ENCODE data around the gene MUC5AC. TPM values are rescaled to one million over a fixed set of nuclear protein-coding genes. Genes with fewer than 3 reads are reported as not detected.

The MUC5AC gene
- total and polyA plus RNA-seq, 11 donors: not detected

DNA sequence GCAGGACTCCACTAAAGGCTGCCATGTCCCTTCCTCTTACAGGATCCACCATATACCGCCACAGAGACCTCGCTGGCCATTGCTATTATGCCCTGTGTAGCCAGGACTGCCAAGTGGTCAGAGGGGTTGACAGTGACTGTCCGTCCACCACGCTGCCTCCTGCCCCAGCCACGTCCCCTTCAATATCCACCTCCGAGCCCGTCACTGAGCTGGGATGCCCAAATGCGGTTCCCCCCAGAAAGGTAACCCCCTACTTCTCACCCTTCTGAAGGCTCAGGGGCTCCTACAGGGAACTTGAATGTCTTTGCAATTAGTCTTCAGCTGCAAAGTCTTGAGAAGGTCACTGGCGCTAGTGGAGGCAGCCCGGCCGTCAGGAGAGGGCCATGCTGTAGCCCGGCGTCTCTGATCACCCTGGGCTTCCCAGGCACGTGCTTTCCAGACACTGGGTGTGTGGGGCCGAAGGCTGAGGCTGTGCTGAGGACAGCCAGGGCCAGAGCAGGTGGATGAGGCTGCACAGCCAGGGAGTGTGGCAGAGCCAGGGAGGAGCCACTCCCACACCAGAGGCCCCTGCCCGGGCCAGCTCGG is 35.1 kb downstream of the MUC5AC start:
- intact Hi-C loops (cut with DNase I): no loop called here
- 82 to 86% (median 85%) methylated on average over 13 to 17 of the region's 17 CpGs for whole genome bisulfite sequencing, 4 donors
- H3K4me3 ChIP-seq: no peak overlapping the region
- no peaks in the 10 kb centered on the region for H3K36me3 ChIP-seq
- no peak for TF ChIP-seq POLR2A (IDR thresholded peaks at IDR 0.05)
- TF ChIP-seq, protein P1, sequence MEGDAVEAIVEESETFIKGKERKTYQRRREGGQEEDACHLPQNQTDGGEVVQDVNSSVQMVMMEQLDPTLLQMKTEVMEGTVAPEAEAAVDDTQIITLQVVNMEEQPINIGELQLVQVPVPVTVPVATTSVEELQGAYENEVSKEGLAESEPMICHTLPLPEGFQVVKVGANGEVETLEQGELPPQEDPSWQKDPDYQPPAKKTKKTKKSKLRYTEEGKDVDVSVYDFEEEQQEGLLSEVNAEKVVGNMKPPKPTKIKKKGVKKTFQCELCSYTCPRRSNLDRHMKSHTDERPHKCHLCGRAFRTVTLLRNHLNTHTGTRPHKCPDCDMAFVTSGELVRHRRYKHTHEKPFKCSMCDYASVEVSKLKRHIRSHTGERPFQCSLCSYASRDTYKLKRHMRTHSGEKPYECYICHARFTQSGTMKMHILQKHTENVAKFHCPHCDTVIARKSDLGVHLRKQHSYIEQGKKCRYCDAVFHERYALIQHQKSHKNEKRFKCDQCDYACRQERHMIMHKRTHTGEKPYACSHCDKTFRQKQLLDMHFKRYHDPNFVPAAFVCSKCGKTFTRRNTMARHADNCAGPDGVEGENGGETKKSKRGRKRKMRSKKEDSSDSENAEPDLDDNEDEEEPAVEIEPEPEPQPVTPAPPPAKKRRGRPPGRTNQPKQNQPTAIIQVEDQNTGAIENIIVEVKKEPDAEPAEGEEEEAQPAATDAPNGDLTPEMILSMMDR (IDR thresholded peaks at IDR 0.05): no peak
- ATAC-seq: peak in 1 of 4 donors; percentile 17
- no peaks in the 10 kb centered on the region for H3K4me1 ChIP-seq
- no peaks in the 10 kb centered on the region for H3K9me3 ChIP-seq
- DNase-seq: peak in 1 of 5 donors; percentile 21
- H3K27me3 ChIP-seq: peaks cover 1 to 27% (median 7%) of the 10 kb centered on the region in 9 donors
- no peak overlapping the region for H3K27ac ChIP-seq

DNA sequence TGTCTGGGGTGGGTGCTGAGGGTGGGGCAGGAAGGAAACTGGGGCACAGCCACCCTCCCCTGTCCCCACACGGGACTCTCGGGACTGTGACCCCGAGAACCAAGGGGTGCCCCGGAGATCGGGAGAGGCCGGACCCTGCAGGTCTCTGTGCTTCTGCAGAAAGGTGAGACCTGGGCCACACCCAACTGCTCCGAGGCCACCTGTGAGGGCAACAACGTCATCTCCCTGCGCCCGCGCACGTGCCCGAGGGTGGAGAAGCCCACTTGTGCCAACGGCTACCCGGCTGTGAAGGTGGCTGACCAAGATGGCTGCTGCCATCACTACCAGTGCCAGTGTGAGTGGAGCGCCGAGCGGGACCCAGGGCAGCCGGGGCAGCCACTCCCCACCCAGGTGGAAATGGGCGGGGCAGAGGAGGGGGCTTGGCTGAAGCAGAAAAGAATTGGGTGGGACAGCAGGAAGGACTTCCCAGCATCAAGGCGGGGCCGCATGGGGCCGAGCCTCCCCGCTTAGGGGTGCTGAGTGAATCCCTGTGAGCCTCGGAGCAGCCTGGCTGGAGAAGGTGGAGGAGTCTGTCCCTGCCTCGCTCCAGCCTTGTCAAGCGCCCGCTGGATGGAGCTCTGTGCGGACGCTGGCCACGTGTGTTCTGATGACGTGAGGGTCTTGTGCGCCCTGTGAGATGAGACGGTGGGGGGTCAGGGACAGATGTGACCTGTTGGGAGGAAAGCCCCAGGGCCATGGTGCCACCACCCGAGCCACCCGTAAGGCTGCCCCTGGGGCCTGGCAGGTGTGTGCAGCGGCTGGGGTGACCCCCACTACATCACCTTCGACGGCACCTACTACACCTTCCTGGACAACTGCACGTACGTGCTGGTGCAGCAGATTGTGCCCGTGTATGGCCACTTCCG is 35.8 kb downstream of the MUC5AC start:
- ATAC-seq: no peak

DNA sequence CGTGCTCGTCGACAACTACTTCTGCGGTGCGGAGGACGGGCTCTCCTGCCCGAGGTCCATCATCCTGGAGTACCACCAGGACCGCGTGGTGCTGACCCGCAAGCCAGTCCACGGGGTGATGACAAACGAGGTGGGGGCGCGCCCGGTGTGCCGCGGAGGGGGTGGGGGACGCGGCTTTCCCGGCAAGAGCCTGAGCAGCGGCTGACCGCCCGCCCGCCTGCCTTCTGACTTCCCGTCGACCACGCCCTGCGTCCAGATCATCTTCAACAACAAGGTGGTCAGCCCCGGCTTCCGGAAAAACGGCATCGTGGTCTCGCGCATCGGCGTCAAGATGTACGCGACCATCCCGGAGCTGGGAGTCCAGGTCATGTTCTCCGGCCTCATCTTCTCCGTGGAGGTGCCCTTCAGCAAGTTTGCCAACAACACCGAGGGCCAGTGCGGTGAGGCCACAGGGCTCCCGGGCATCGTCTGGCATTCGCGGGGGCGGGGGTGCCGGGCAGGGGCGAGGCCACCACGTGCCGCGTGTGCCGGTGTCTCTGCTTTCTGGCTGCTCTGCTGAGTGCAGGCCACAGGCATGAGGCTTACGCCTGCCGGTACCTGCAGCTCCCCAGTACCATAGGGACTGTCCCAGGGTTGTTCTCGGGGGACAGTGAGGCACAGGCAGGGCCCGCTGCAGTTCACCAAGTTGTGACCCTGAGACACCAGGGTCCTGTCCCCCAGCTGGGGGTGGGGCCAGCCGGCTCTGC is 36.7 kb downstream of the MUC5AC start:
- WGBS, 4 donors: 95 to 96% (median 95%) methylated on average over 53 to 59 of the region's 59 CpGs
- H3K9me3 ChIP-seq: no peaks in the 10 kb centered on the region
- no peak overlapping the region for H3K4me3 ChIP-seq
- no peak for TF ChIP-seq POLR2A (IDR thresholded peaks at IDR 0.05)
- TF ChIP-seq, protein P1 (IDR thresholded peaks at IDR 0.05): no peak
- H3K4me1 ChIP-seq: no peaks in the 10 kb centered on the region
- peaks cover 3 to 35% (median 18%) of the 10 kb centered on the region in 9 donors for H3K27me3 ChIP-seq
- H3K36me3 ChIP-seq: no peaks in the 10 kb centered on the region
- DNase-seq (peak in 2 of 5 donors; percentile 15 to 60), ATAC-seq (no peak)
- no peak overlapping the region for H3K27ac ChIP-seq
- intact Hi-C loops (cut with DNase I): no loop called here

More for the DNA sequence above, 35.8 kb downstream of the MUC5AC start:
- WGBS, 4 donors: 87 to 90% (median 89%) methylated on average over 36 to 43 of the region's 43 CpGs
- Histone ChIP-seq H3K27ac (no peak overlapping the region), H3K4me3 (no peak overlapping the region), H3K9me3 (no peaks in the 10 kb centered on the region), H3K27me3 (peaks cover 3 to 34% (median 12%) of the 10 kb centered on the region in 9 donors), H3K4me1 (no peaks in the 10 kb centered on the region), H3K36me3 (no peaks in the 10 kb centered on the region)
- DNase-seq: peak in 2 of 5 donors; percentile 14 to 56
- intact Hi-C loops (cut with DNase I): no loop called here
- TF ChIP-seq POLR2A (IDR thresholded peaks at IDR 0.05): no peak

DNA sequence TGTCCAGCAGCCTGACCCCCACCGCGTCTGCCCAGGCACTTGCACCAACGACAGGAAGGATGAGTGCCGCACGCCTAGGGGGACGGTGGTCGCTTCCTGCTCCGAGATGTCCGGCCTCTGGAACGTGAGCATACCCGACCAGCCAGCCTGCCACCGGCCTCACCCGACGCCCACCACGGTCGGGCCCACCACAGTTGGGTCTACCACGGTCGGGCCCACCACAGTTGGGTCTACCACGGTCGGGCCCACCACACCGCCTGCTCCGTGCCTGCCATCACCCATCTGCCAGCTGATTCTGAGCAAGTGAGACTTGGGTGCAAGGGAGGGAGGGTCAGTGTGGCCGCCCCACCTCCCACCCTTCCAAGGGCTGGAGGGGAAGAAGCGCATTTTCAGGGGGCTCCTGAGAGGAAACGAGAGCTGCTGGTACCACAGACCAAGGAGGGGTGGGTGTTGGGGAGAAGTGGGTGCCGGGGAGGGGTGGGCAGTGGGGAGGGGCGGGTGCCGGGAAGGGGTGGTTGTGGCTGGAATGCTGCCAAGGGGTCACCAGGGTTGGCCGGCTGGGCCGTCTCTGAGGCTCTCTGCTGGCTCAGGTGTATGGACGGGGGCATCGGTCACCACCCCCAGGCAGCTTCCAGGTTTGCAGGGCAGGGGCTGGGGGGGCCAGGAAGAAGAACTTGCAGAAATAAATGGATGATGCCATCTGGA is 37.4 kb downstream of the MUC5AC start:
- DNase-seq: peak in 2 of 5 donors; percentile 14 to 55

More for the DNA sequence above, 37.4 kb downstream of the MUC5AC start:
- intact Hi-C loops (cut with DNase I): no loop called here
- Histone ChIP-seq H3K36me3 (no peaks in the 10 kb centered on the region), H3K4me3 (no peak overlapping the region), H3K4me1 (no peaks in the 10 kb centered on the region), H3K27me3 (peaks cover 3 to 38% (median 18%) of the 10 kb centered on the region in 9 donors), H3K27ac (no peak overlapping the region), H3K9me3 (no peaks in the 10 kb centered on the region)
- TF ChIP-seq POLR2A (IDR thresholded peaks at IDR 0.05): no peak
- TF ChIP-seq, protein P1 (IDR thresholded peaks at IDR 0.05): no peak
- WGBS, 4 donors: 85 to 89% (median 88%) methylated on average over 21 to 32 of the region's 32 CpGs
- ATAC-seq: no peak

Data from heart left ventricle (tissue), 16 donors.